GM19467 (cell line): ENCODE measurements around the gene YTHDF2.
"Not testable (repeated sequence)": the region's sequence is repeated elsewhere in the genome, so short reads cannot be mapped to it uniquely, and the experiment has no call there.

Experiments used
- ATAC-seq: cut with Tn5 transposase; IDR thresholded peaks from one replicate; pipeline ENCODE4 v1.9.1; 2021; ENCODE audit warnings: mild to moderate bottlenecking, moderate library complexity; ENCODE audit not compliant: unreplicated experiment

YTHDF2 gene

DNA sequence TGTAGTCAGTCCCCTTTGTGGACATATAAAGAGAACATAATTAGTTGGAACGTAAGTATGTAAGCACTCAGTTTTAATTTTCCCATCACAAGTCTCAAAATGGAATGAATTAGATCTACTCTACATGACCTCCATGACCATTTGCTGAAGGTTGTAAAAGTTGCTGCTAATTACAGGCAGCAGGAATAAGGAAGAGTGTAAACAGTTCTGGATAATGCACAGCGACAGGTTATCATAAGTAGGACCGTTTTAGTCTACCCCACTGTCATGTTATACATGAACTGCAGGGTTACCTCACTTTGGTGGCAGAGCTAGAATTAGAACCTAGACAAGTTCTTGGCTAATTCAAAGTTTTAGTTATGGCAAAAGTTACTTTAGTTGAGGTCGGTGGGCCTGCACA is 21.7 kb downstream of the YTHDF2 start:
- no peak for ATAC-seq

DNA sequence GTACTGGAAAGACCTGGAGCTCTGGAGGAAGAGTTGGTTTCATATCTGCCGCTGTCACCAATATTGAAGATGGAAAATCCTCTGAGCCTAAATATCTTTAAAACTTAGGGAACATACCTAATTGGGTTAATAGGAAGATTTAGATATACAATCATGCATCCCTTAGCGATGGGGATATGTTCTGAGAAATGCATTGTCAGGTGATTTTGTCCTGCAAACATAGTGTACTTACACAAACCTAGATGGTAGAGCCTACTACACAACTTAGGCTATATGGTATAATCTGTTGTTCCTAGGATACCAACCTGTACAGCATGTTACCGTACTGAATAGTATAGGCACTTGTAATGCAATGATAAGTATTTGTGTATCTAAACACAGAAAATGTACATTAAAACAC is 22.5 kb downstream of the YTHDF2 start:
- ATAC-seq = no peak

DNA sequence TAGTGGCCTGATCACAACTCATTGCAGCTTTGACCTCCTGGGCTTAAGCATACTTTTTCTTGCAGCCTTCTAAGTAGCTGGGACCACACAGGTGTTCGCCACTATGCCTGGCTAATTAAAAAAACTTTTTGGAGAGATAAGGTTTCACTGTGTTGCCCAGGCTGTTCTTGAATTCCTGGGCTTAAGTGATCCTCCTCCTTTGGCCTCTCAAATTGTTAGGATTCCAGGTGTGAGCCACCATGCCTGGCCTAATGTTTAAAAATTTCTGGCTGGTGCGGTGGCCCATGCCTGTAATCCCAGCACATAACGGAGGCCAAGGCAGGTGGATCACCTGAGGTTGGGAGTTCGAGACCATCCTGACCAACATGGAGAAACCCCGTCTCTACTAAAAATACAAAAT is 24.4 kb downstream of the YTHDF2 start:
- no peak for ATAC-seq

DNA sequence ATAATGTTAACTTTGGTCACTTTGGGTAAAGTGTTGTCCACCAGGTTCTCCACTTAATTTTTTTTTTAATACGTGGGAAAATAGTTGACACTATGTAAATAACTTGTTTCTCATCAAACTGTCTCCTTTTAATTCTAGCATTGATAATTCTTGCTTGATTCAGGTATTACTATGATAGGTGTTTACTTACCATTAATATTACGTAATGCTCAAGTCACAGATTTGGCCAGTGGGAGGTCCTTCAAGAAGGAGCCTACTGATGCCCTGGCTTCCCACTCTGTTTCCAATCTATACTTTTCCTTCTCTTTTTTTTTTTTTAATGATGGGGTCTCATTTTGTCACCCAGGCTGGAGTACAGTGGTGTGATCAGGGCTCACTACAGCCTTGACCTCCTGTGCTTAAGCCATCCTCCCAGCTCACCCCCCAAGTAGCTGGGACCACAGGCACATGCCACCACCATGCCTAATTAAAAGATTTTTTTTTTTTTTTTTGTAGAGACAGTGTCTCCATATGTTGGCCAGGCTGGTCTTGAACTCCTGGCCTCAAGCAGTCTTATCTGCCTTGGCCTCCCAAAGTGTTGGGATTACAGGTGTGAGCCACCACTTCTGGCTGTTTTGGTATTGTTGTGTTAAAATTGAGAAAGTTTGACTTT is 29.9 kb downstream of the YTHDF2 start:
- ATAC-seq = no peak

DNA sequence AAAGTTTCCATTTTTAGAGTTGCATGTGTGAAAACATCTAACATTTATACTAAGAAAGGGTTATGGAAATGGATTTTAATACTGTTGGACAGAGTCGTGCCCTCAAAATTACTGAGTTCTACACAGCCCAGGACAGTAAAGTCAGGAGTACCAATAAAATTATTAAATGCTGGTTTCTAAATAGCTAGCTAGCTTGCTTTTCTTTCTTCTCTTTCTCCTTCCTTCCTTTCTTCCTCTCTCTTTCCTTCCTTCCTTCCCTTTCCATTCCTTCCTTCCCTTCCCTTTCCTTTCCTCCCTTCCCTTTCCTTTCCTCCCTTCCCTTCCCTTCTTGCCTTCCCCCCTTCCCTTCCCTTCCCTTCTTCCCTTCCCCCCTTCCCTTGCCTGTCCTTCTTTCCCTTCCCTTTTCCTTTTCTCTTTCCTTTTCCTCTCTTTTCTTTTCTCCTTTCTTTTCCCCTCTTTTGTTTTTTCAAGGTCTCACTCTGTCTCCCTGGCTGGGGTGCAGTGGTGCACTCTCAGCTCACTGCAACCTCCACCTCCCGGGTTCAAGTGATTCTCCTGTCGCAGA is 33.9 kb downstream of the YTHDF2 start:
- no peak for ATAC-seq

DNA sequence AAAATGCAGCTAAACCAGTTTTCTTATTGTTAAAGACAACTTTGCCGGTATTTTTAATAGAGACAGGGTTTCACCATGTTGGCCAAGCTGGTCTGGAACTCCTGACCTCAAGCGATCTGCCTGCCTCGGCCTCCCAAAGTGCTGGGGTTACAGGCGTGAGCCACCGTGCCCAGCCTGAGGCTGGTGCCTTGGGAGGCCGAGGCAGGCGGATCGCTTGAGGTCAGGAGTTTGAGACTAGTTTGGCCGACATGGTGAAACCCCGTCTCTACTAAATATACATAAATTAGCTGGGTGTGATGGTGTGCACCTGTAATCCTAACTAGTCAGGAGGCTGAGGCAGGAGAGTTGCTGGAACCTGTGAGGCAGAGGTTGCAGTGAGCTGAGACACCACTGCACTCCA is 35.2 kb downstream of the YTHDF2 start:
- ATAC-seq = not testable (repeated sequence)

DNA sequence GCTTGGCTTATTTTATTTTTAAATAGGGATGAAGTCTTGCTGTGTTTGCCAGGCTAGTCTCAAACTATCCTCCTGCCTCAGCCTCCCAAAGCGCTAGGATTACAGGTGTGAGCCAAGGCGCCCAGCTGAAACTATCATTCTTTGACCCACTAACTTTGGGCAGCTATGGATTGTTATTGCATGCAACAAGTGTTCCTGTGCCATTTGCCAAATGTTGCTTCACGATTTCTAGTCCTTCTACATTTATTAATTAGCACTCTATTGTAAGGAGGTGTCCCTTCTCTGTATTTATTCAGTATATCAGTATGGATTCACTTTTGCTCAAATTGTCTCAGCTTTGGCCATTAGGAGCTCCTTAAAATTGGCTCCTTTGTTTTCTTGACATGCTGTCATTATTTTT is 36.4 kb downstream of the YTHDF2 start:
- ATAC-seq = no peak

DNA sequence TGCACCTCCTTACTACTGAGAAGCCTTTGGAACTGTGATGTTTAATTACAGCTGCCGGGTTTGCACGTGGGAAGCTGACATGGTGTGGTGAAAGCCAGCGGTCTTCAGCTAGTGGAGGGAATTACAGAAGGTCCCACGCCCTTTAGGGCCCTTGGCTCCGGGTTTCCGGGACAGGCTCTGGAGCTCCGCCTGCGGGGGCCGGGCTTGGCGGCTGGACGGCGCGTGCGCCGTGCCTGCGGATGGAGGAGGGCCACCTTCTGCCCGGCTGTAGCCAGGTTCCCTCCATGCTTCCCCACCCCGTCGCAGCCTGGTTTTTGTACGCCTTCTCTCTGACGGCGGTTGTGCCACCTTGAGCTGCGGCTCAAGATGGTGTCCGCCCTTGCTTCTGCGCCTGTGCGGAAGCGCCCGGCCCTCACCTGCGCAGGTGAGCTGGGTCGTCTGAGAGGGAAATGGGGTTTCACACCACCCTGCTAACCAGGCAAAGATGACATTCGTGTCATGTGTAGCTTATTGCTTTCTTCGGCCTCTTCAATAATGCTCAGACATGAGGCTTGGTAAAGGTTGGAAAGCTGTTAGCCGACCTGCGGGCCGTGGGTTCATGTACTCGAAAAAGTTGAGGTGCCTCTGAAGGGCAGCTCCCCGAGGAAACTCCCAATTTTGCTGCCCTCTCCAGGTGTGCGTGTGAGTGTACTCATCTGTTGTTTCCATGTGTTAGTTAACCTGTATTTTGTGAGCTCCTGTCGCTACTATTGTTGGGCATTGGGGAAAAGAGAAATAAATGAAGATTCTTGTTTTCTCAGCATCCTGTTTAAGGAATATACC is 38.6 kb downstream of the YTHDF2 start:
- no peak for ATAC-seq

DNA sequence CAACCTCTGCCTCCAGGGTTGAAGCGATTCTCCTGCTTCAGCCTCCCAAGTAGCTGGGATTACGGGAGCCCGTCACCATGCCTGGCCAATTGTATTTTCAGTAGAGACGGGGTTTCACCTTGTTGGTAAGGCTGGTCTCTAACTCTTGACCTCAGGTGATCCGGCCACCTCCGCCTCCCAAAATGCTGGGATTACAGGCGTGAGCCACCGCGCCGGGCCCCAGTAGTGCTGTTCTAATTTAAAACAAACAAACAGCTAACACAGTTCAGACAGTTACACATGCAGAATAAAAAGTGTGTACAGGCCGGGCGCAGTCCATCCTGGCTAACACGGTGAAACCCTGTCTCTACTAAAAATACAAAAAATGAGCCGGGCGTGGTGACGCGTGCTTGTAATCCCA is 39.6 kb downstream of the YTHDF2 start:
- no peak for ATAC-seq

DNA sequence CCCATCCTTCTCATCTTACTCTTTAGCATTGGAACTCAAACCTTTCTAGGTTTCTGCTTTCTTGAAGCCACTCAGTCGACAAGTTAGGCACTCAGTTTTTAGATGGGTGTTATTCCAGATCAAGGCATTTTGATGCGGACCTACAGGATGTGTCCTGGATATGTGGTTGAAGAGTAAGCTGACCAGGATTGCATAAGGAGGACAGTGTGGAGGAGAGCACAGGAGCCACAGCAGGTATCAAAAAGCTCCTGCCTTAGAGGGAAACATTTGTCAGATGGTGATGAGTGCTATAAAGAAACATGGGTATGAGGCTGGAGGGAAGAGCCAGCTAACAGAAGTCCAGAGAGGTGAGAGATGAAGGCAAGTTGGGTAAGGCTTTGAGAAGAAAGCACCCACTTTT is 41.3 kb downstream of the YTHDF2 start:
- no peak for ATAC-seq

DNA sequence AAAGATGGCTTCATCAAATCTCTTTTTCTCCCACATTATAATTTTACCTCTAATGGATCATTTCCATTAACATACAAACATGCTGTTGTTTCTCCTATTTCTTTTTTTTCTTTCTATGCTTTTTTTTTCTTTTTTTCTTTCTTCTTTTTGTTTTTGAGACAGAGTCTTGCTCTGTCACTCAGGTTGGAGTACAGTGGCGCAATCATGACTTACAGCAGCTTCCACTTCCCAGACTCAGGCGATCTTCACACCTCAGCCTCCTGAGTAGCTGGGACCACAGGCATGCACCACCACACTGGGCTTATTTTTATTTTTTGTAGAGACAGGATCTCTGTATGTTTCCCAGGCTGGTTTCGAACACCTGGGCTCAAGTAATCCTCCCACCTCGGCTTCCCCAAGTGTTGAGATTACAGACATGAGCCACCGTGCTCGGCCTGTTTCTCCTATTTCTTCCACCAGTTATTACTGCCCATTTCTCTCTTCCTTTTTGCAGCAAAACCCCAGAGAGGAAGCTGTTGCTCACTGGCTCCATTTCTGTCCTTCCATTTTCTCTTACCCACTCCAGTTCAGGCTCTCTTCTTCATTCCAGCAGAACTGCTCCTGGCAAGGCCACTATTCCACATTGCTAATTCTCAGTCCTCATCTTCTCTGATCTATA is 43.1 kb downstream of the YTHDF2 start:
- ATAC-seq = no peak

DNA sequence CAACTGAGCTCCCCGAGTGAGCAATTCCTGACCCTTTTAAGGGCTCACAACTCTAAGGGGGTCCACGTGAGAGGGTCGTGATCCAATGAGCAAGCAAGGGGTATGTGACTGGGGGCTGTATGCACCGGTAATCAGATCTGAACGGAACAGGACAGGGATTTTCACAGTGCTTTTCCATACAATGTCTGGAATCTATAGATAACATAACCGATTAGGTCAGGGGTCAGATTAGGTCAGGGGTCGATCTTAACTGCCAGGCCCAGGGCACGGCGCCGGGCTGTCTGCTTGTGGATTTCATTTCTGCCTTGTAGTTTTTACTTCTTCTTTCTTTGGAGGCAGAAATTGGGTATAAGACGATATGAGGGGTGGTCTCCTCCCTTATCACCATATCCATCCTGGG is 44.6 kb downstream of the YTHDF2 start:
- no peak for ATAC-seq

DNA sequence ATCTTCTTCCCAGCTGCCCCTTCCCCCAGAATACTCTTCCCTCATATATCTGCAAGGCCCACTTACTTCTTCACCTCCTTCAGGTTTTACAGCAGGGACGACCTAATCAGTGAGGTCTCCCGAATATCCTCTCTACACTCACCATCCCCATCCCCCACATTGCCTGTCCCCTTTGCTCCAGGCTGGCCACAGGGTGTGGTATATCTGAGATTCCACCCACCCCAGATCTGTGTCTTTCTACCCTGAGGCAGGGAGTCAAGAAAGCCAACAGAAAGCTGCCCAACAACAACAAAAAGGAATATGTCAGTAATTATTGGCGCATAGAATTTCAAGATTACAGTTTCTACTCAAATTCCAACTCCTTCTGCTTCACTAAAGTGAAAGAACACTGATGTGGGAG is 45.3 kb downstream of the YTHDF2 start:
- no peak for ATAC-seq

DNA sequence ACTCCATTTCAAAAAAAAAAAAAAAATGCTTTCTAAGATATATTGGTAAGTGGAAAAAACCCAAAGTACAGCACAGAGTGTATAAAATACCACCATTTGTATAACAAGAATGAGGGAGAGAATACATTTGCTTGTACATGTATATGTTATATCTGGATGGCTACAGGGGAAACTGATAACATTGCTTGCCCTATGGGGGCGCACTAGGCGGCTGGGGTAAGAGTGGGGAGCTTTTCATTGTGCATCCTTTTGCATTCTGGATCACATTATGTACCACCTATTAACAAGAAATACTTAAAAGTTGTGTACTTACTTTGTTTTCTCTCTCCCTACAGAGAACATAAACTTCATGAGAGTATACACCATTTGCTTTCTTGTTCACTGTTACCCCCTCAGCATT is 46.6 kb downstream of the YTHDF2 start:
- ATAC-seq = no peak

DNA sequence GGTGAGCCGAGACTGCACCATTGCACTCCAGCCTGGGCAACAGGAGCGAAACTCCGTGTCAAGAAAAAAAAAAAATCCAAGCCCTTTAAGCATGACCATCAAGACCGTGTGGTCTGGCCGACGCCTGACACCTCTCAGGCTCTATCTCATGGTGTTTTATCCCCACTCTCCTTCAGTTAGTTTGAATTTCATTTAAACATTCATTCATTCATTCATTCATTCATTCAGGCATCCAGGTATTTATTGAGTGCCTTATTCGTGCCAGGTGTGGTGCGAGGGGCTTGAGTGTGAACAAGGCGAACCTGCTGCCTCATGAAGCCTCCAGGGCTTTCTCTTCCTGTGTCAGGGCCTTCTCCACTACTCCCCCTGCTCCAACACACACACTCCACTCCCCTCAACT is 52.7 kb downstream of the YTHDF2 start:
- no peak for ATAC-seq

DNA sequence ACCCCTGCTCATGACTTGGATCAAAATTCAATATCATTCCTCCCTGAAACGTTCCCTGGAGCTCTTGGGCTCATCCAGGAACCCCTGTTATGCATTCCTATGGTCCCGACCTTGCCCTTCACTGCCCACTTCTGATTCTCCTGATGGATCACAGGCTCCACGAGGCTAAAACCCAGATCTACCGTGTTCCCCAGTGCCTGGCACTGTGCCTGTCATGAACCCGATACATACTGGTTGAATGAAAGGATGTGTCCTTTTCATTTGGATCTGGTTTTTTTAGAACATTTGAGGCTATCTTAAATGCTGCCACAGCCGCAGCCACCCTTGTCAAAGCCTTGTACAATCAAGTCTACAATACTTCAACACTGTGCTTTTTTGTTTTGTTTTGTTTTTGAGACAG is 53.1 kb downstream of the YTHDF2 start:
- no peak for ATAC-seq

DNA sequence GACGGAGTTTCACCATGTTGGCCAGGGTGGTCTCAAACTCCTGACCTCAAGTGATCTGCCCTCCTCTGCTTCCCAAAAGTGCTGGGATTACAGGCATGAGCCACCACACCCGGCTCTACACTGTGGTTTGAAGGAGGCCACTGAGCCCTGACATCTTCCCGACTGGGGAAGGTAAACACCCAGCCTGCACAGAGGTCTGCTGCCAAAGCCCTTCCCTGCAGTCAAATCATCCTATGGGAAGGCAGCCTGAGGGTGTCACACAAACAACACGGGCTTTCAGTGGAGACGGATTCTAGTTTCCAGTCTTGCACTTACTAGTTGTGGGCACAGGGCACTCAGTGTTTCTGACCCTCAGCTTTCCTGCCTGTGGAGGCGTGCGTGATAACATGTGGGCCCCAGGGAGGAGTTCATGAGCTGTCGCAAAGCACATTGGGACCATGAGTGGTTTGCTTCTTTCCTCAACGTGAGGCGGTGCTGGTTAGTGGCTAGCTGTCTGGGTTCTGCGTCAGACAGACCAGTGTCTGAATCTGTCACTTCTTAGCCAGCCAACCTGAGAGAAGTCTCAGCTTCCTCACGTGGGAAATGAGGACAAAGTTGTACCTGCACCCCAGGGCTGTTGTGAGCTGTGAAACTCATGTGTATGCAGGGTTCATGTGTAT is 53.8 kb downstream of the YTHDF2 start:
- ATAC-seq = no peak

DNA sequence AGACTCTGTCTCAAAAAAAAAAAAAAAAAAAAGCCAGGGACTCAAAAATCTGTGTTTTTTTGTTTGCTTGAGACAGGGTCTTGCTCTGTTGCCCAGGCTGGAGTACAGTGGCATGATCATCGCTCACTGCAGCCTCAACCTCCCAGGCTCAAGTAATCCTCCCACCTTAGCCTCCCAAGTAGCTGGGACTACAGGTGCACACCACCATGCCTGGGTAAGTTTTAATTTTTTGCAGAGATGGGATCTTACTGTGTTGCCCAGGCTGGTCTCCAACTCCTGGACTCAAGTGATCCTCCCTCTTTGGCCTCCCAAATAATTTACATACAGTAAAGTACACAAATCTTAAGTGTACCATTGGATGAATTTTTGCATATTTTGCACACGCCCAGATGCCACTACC is 55.2 kb downstream of the YTHDF2 start:
- ATAC-seq = not testable (repeated sequence)

DNA sequence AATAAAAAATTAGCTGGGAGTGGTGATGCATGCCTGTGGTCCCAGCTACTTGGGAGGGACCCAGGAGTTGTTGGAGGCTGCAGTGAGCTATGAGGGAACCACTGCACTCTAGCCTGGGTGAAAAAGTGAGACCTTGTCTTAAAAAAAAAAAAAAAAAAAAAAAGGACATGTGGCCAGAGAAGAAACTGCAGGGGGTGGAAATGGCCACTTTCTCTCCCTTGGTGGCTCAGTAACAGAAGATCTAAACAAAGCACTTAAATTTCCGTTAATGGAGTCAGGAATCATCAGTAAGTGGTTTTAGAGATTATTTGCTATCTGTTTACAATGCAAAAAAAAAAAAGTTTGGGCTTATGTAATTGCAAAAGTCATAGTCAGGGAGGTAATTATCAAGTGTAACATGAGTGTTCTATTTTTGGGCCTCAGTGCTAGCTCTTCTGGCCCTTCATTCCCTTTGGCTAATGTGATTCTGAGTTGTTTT is 55.9 kb downstream of the YTHDF2 start:
- ATAC-seq = no peak

DNA sequence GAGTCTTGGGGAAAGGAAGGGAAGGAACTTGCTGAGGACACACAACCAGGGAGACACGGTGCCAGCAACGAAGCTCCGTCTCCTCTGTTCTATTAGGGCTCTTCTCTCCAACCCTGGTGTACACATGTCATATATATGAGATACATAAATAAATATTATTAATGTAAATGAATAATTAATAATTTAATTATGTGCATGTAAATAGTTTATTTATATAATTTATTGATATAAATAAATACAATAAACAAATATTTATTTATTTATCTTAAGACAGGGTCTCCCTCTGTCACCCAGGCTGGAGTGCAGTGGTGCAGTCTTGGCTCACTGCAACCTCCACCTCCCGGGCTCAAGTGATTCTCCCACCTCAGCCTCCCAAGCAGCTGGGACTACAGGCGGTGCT is 57.8 kb downstream of the YTHDF2 start:
- ATAC-seq = not testable (repeated sequence)
